Measurements from ENCODE around the gene LNPK.

The LNPK gene

GRCh38 chr2:175874291-175874690 is 127.8 kb downstream of the LNPK start:
- Histone ChIP-seq H3K4me2 (ENCODE audit: insufficient read depth, low read length, poor library complexity, severe bottlenecking) (no peak overlapping the region), H3K27ac (replicated peaks; ENCODE audit: low read length) (no peak overlapping the region), H3K9ac (ENCODE audit: low read depth, low read length, poor library complexity) (no peak overlapping the region), H3K18ac (ENCODE audit: low read length) (no peak overlapping the region), H3K36me3 (replicated peaks in 1 of 2; ENCODE audit: control insufficient read depth in 2 of 2, insufficient read depth in 2 of 2, low read length in 2 of 2) (no peaks in the 10 kb centered on the region), H2AFZ (ENCODE audit: low read length) (no peak overlapping the region), H3K79me1 (ENCODE audit: low read depth, low read length) (no peaks in the 10 kb centered on the region), H3K4ac (ENCODE audit: low read length) (no peak overlapping the region), H3K4me1 (ENCODE audit: control insufficient read depth in 2 of 2, insufficient read depth in 1 of 2, low read depth in 1 of 2, low read length in 2 of 2) (no peaks in the 10 kb centered on the region), H2BK5ac (ENCODE audit: low read length) (no peak overlapping the region), H2BK15ac (ENCODE audit: low read length) (no peak overlapping the region), H4K91ac (ENCODE audit: low read depth, low read length, poor library complexity) (no peak overlapping the region), H2BK120ac (ENCODE audit: low read depth, low read length) (no peak overlapping the region), H2AK5ac (ENCODE audit: low read depth, low read length) (no peak overlapping the region), H2BK12ac (ENCODE audit: low read length) (no peak overlapping the region), H3K27me3 (ENCODE audit: control insufficient read depth in 3 of 3, insufficient read depth in 3 of 3, low read depth in 1 of 3, low read length in 3 of 3) (peaks cover 0 to 7% (median 0%) of the 10 kb centered on the region in 3 experiments), H3K14ac (ENCODE audit: low read length) (no peak overlapping the region), H4K8ac (ENCODE audit: low read depth, low read length) (no peak overlapping the region), H3K4me3 (ENCODE audit: low read length in 2 of 2) (no peak overlapping the region), H3K9me3 (replicated peaks in 1 of 2; ENCODE audit: control insufficient read depth in 2 of 2, insufficient read depth in 1 of 2, low read depth in 1 of 2, low read length in 2 of 2) (no peaks in the 10 kb centered on the region), H3K23ac (ENCODE audit: low read depth, low read length, poor library complexity) (no peak overlapping the region)
- no CpG with 5 or more reads among the region's 3 CpGs for WGBS, 2 donors (ENCODE audit: extremely low coverage in 2 of 2, insufficient read length in 2 of 2, insufficient replicate concordance in 1 of 2)
- no peak for DNase-seq (ENCODE audit: low spot score)
